ENCODE results near the gene ORAI2. TPM values are rescaled to one million over a fixed set of nuclear protein-coding genes. Genes with fewer than 3 reads are reported as not detected.

The ORAI2 gene
- total and polyA plus RNA-seq, 2 of the 13 experiments (the other 11 are each of a cell fraction or from before 2014, with no cell fraction given), result 3.0 to 6.0 TPM

- no peak for TF ChIP-seq CENPT (CRISPR knock-in tag; IDR thresholded peaks at IDR 0.05; ENCODE audit: low read depth)
- TF ChIP-seq ZNF44 (CRISPR knock-in tag; IDR thresholded peaks at IDR 0.05), result no peak
- no peak for TF ChIP-seq ZNF225 (CRISPR knock-in tag; IDR thresholded peaks at IDR 0.05)
- no peak for TF ChIP-seq NR2F1 (CRISPR knock-in tag; IDR thresholded peaks at IDR 0.05)
- no peak for TF ChIP-seq PCBP2 (optimal IDR thresholded peaks at IDR 0.05; ENCODE audit: low read depth, low read length, poor library complexity, severe bottlenecking)
- TF ChIP-seq ZNF331 (CRISPR knock-in tag; IDR thresholded peaks at IDR 0.05), result no peak
- no peak for TF ChIP-seq ZNF33B (CRISPR knock-in tag; IDR thresholded peaks at IDR 0.05)
- TF ChIP-seq RAD21 (CRISPR knock-in tag; IDR thresholded peaks at IDR 0.05), result no peak; the same call in 1 of the 2 replicates
- no peak for TF ChIP-seq TFE3 (CRISPR knock-in tag; IDR thresholded peaks at IDR 0.05)
- TF ChIP-seq BCL3 (CRISPR knock-in tag; IDR thresholded peaks at IDR 0.05), result no peak
- TF ChIP-seq ZC3H13 (CRISPR knock-in tag; IDR thresholded peaks at IDR 0.05), result 0 out of 2 replicates have a peak, but pooled peaks have one; percentile 30
- TF ChIP-seq CSRNP2 (CRISPR knock-in tag; conservative IDR thresholded peaks at IDR 0.05; ENCODE audit: low read depth), result no peak
- TF ChIP-seq ZUFSP (CRISPR knock-in tag; IDR thresholded peaks at IDR 0.05; ENCODE audit: borderline replicate concordance), result no peak
- no peak for TF ChIP-seq SIN3B (IDR thresholded peaks at IDR 0.05; ENCODE audit: low read length)
- TF ChIP-seq ZNF142 (CRISPR knock-in tag; IDR thresholded peaks at IDR 0.05), result no peak
Observed at GRCh38 chr7:102433219-102434038, at the start of gene ORAI2 (continued).

Measured in HepG2 (cell line).